HCT116 (cell line): ENCODE results near the gene SGSM2. TPM values are rescaled to one million over a fixed set of nuclear protein-coding genes. Genes with fewer than 3 reads are reported as not detected.

Experiments used
- ATAC-seq: fragments of 200-7000 bp; cut with Tn5 transposase; 2 replicates; pipeline ENCODE4 v1.9.1; 2020; ENCODE audit warnings: mild to moderate bottlenecking, moderate library complexity
- BruUV-seq: library from RNA; stranded (reverse); fragments of 400-500 nt; replicated peaks from 2 replicates; lab custom pipeline; 2021; lab: Mats Ljungman, UMichigan
- CTCF ChIA-PET: fragments of 300-600 bp; sonication (Branson Sonifier 250); formaldehyde crosslinking; loops from one replicate; lab custom pipeline; 2021; ENCODE audit warnings: antibody characterized with exemption; lab: Charles Lee
- POLR2A ChIA-PET: fragments of 300-600, 350-600 bp; sonication (Branson Sonifier 250); formaldehyde crosslinking; loops from one replicate; lab custom pipeline; 2021; ENCODE audit warnings: antibody characterized with exemption; lab: Charles Lee
- RAD21 ChIA-PET, 2 experiments: fragments of 300-600 bp; sonication (Branson Sonifier 250); formaldehyde crosslinking; loops; one replicate each; lab custom pipeline; 2023; ENCODE audit warnings: low total read pairs in 2 of 2; ENCODE audit not compliant: uncharacterized antibody in 2 of 2, unreplicated experiment in 2 of 2, low non-redundant PET in 1 of 2; lab: Charles Lee
- DNase-seq: peaks from one replicate; pipeline ENCODE4 v3.0.0-alpha.2; 2010; ENCODE audit warnings: low read depth, low spot score
- H2AFZ ChIP-seq: fragments of 200-600 bp; shearing (Covaris generic), sonication (generic); 2 replicates; pipeline ENCODE4 v1.6.1; 2017; ENCODE audit warnings: low read depth, mixed run types, mixed read lengths, antibody characterized with exemption, low read length; ENCODE audit not compliant: poor library complexity, severe bottlenecking
- H3K27ac ChIP-seq: 2 replicates; pipeline ENCODE4 v1.5.1; 2012; ENCODE audit warnings: low read depth, low read length
- H3K27me3 ChIP-seq: fragments of 200-600 bp; sonication (generic); 2 replicates; pipeline ENCODE4 v1.6.1; 2016; ENCODE audit warnings: mixed run types, low read length, mixed read lengths; ENCODE audit not compliant: insufficient read depth
- H3K36me3 ChIP-seq, 2 experiments: fragments of 200-500 bp in 1 of 2; fragments of 200-600 bp in 1 of 2; sonication (Bioruptor generic) in 1 of 2; sonication (generic) in 1 of 2; 2 replicates each; pipeline versions ENCODE4 v1.5.1 to v1.6.1; 2014 to 2016; ENCODE audit warnings: low read length in 2 of 2, inconsistent platforms in 1 of 2, mixed read lengths in 1 of 2, mixed run types in 1 of 2; ENCODE audit not compliant: insufficient read depth in 2 of 2, control insufficient read depth in 1 of 2
- H3K4me1 ChIP-seq, 2 experiments: fragments of 200-600 bp in 1 of 2; sonication (generic) in 1 of 2; 2 replicates each; pipeline versions ENCODE4 v1.5.1 to v1.6.1; 2012 to 2017; ENCODE audit warnings: low read length in 2 of 2, inconsistent platforms in 1 of 2, mild to moderate bottlenecking in 1 of 2, mixed read lengths in 1 of 2, mixed run types in 1 of 2, moderate library complexity in 1 of 2; ENCODE audit not compliant: insufficient read depth in 2 of 2, control insufficient read depth in 1 of 2
- H3K4me2 ChIP-seq: fragments of 200-600 bp; sonication (generic); 2 replicates; pipeline ENCODE4 v1.6.1; 2017; ENCODE audit warnings: mixed run types, low read length, mixed read lengths
- H3K4me3 ChIP-seq, 2 experiments: fragments of 200-600 bp in 1 of 2; sonication (generic) in 1 of 2; replicated peaks in 1 of 2; 2 replicates each; pipeline ENCODE4 v1.5.1; 2011 to 2016; ENCODE audit warnings: low read length in 2 of 2, control low read depth in 1 of 2, low read depth in 1 of 2, mild to moderate bottlenecking in 1 of 2, mixed read lengths in 1 of 2, mixed run types in 1 of 2
- H3K79me2 ChIP-seq: fragments of 200-600 bp; sonication (generic); 2 replicates; pipeline ENCODE4 v1.6.1; 2017; ENCODE audit warnings: mild to moderate bottlenecking, mixed run types, low read length, moderate library complexity, mixed read lengths; ENCODE audit not compliant: insufficient read depth
- H3K9ac ChIP-seq: fragments of 200-600 bp; sonication (generic); 2 replicates; pipeline ENCODE4 v1.6.1; 2016; ENCODE audit warnings: low read length, mixed read lengths
- H3K9me2 ChIP-seq: fragments of 200-600 bp; sonication (generic), shearing (Covaris generic); 2 replicates; pipeline ENCODE4 v1.6.1; 2017; ENCODE audit warnings: mixed run types, mild to moderate bottlenecking, moderate library complexity; ENCODE audit not compliant: insufficient read depth
- H3K9me3 ChIP-seq, 2 experiments: fragments of 200-500 bp in 1 of 2; fragments of 200-600 bp in 1 of 2; sonication (Bioruptor generic) in 1 of 2; sonication (generic) in 1 of 2; 2 replicates each; pipeline ENCODE4 v1.6.1; 2014 to 2017; ENCODE audit warnings: low read length in 2 of 2, mixed read lengths in 2 of 2, inconsistent platforms in 1 of 2, low read depth in 1 of 2, mild to moderate bottlenecking in 1 of 2, mixed run types in 1 of 2, moderate library complexity in 1 of 2; ENCODE audit not compliant: control insufficient read depth in 1 of 2, insufficient read depth in 1 of 2
- H4K20me1 ChIP-seq: fragments of 200-600 bp; sonication (generic), shearing (Covaris generic); 2 replicates; pipeline ENCODE4 v1.6.1; 2017; ENCODE audit warnings: mixed run types, mild to moderate bottlenecking, moderate library complexity; ENCODE audit not compliant: insufficient read depth
- ATF3 ChIP-seq: IDR thresholded peaks from 2 replicates; pipeline ENCODE4 v1.6.1; 2012
- EGR1 ChIP-seq: IDR thresholded peaks from 2 replicates; pipeline ENCODE4 v1.6.1; 2012; ENCODE audit warnings: low read depth
- ELF1 ChIP-seq: IDR thresholded peaks from 2 replicates; pipeline ENCODE4 v1.6.1; 2012; ENCODE audit warnings: low read depth, borderline replicate concordance
- SIN3A ChIP-seq: IDR thresholded peaks from 2 replicates; pipeline ENCODE4 v1.6.1; 2012; ENCODE audit warnings: low read depth
- SRF ChIP-seq: IDR thresholded peaks from 2 replicates; pipeline ENCODE4 v1.6.1; 2012; ENCODE audit warnings: low read depth
- YY1 ChIP-seq: IDR thresholded peaks from 2 replicates; pipeline ENCODE4 v1.6.1; 2011; ENCODE audit warnings: low read length, low read depth, moderate library complexity, mild to moderate bottlenecking; ENCODE audit not compliant: insufficient replicate concordance; ENCODE audit errors: extremely low read depth
- ZBTB33 ChIP-seq: IDR thresholded peaks from 2 replicates; pipeline ENCODE4 v1.6.1; 2011; ENCODE audit warnings: mild to moderate bottlenecking, low read length, moderate library complexity; ENCODE audit not compliant: insufficient replicate concordance; ENCODE audit errors: extremely low read depth
- ZFX ChIP-seq: fragments of 450-650 bp; IDR thresholded peaks from 2 replicates; pipeline ENCODE4 v1.6.1; 2017
- intact Hi-C: fragments of 100-400 bp; cut with micrococcal nuclease; formaldehyde crosslinking; loops from 2 replicates; pipeline ENCODE4 v1.10.0; 2022
- total RNA-seq: library from RNA; stranded (reverse); gene quantifications from one replicate; pipeline ENCODE4 v1.2.1, GENCODE V29; 2021; ENCODE audit not compliant: unreplicated experiment

SGSM2 gene
- total RNA-seq, 1 experiment from 2014 or later = 68.1 TPM

GRCh38 chr17:2387086-2388019, 50.1 kb downstream of the SGSM2 start:
- intact Hi-C loops = no loop called here
- no peak for ATAC-seq
- Histone ChIP-seq H3K4me3 (no peak overlapping the region), H3K4me1 (peaks cover 11 to 33% of the 10 kb centered on the region in 2 experiments), H3K4me2 (no peak overlapping the region), H3K36me3 (peaks cover 0 to 3% of the 10 kb centered on the region in 2 experiments; a peak in 1 of 4 replicates), H3K9me3 (no peaks in the 10 kb centered on the region), H3K27me3 (no peaks in the 10 kb centered on the region), H2AFZ (no peak overlapping the region), H3K27ac (no peak overlapping the region), H3K9ac (no peak overlapping the region), H4K20me1 (no peaks in the 10 kb centered on the region), H3K9me2 (no peaks in the 10 kb centered on the region), H3K79me2 (peaks cover 13% of the 10 kb centered on the region)
- BruUV-seq = no TSS peak
- ChIA-PET RAD21 (no interaction called here), POLR2A (interaction anchor here (0.9 kb wide), 1 partner anchor 10 kb away, joined by 3 read pairs; no protein-coding TSS in a partner anchor), CTCF (no interaction called here)
- DNase-seq = no peak
- no peak for TF ChIP-seq EGR1
- TF ChIP-seq YY1 = no peak
- no peak for TF ChIP-seq ZBTB33
- TF ChIP-seq ATF3 = no peak
- no peak for TF ChIP-seq SRF
- TF ChIP-seq SIN3A = no peak
- TF ChIP-seq ZFX = no peak
- no peak for TF ChIP-seq ELF1
